ENCODE results near the gene IRX6.

DNA sequence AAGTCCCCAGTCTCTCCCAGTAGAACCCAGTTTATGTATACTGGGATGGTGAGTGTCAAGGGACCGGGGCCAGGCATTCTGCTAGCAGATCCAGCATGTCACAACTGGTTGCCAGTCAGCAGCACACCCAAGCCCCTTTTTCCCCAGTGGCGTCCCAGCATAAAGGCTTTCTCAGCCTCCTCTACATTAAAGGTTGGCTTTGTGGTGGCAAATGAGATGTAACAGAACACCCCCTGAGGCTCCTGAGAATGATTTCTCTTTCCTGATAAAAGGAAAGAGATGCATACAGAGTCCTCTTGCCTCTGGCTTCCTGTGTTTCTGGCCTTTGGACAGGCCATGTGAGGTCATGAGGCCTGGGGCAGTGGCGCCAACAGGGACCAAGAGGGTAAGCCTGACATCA, 27.9 kb downstream of the IRX6 start:
- TF ChIP-seq POLR2A (IDR thresholded peaks at IDR 0.05; ENCODE audit: low read depth, low read length) (no peak), MAFK (IDR thresholded peaks at IDR 0.05; ENCODE audit: low read depth, low read length) (no peak), MXI1 (IDR thresholded peaks at IDR 0.05; ENCODE audit: borderline replicate concordance, low read depth, low read length) (no peak), MAZ (IDR thresholded peaks at IDR 0.05; ENCODE audit: borderline replicate concordance, low read depth, low read length) (no peak), RCOR1 (IDR thresholded peaks at IDR 0.05; ENCODE audit: insufficient replicate concordance, low read length) (no peak), SMC3 (IDR thresholded peaks at IDR 0.05; ENCODE audit: low read depth, low read length) (no peak), CEBPB (IDR thresholded peaks at IDR 0.05; ENCODE audit: low read depth, low read length) (no peak), RAD21 (IDR thresholded peaks at IDR 0.05; ENCODE audit: low read length) (no peak), BHLHE40 (IDR thresholded peaks at IDR 0.05; ENCODE audit: low read depth, low read length) (no peak), RFX5 (IDR thresholded peaks at IDR 0.05; ENCODE audit: low read depth, low read length) (no peak)
- TF ChIP-seq, protein P1, sequence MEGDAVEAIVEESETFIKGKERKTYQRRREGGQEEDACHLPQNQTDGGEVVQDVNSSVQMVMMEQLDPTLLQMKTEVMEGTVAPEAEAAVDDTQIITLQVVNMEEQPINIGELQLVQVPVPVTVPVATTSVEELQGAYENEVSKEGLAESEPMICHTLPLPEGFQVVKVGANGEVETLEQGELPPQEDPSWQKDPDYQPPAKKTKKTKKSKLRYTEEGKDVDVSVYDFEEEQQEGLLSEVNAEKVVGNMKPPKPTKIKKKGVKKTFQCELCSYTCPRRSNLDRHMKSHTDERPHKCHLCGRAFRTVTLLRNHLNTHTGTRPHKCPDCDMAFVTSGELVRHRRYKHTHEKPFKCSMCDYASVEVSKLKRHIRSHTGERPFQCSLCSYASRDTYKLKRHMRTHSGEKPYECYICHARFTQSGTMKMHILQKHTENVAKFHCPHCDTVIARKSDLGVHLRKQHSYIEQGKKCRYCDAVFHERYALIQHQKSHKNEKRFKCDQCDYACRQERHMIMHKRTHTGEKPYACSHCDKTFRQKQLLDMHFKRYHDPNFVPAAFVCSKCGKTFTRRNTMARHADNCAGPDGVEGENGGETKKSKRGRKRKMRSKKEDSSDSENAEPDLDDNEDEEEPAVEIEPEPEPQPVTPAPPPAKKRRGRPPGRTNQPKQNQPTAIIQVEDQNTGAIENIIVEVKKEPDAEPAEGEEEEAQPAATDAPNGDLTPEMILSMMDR (conservative IDR thresholded peaks at IDR 0.05; ENCODE audit: low read depth, low read length): no peak
- TF ChIP-seq, protein P2, sequence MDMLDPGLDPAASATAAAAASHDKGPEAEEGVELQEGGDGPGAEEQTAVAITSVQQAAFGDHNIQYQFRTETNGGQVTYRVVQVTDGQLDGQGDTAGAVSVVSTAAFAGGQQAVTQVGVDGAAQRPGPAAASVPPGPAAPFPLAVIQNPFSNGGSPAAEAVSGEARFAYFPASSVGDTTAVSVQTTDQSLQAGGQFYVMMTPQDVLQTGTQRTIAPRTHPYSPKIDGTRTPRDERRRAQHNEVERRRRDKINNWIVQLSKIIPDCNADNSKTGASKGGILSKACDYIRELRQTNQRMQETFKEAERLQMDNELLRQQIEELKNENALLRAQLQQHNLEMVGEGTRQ (IDR thresholded peaks at IDR 0.05; ENCODE audit: low read depth, low read length): no peak
- TF ChIP-seq, protein P3, sequence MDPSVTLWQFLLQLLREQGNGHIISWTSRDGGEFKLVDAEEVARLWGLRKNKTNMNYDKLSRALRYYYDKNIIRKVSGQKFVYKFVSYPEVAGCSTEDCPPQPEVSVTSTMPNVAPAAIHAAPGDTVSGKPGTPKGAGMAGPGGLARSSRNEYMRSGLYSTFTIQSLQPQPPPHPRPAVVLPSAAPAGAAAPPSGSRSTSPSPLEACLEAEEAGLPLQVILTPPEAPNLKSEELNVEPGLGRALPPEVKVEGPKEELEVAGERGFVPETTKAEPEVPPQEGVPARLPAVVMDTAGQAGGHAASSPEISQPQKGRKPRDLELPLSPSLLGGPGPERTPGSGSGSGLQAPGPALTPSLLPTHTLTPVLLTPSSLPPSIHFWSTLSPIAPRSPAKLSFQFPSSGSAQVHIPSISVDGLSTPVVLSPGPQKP (IDR thresholded peaks at IDR 0.05; ENCODE audit: borderline replicate concordance, low read depth, low read length): no peak
